HG03571 (cell line): ENCODE data around the gene TERT.

ENCODE experiments used
- ATAC-seq: cut with Tn5 transposase; IDR thresholded peaks from one replicate; pipeline ENCODE4 v1.9.1; 2021; ENCODE audit not compliant: unreplicated experiment

TERT gene

DNA sequence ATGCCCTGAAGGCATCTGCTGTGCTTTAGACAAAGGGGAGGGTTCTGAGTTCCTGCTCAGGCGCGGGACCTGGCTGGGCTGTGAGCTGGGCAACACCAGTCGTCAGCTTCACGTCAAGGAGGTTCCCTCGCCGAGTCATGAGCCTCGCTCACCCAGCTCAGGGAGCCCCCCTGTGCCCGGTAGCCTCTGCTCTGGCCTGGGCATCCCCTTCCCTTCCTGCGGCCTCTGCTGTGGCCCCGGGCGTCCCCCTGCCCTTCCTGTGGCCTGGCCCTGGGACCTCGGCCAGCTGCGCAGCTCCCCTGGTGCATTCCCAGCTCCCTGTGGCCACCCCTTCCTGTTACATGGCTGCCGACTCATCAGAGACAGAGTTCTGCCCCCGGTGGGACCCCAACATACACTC is 29.8 kb downstream of the TERT start:
- ATAC-seq = no peak

DNA sequence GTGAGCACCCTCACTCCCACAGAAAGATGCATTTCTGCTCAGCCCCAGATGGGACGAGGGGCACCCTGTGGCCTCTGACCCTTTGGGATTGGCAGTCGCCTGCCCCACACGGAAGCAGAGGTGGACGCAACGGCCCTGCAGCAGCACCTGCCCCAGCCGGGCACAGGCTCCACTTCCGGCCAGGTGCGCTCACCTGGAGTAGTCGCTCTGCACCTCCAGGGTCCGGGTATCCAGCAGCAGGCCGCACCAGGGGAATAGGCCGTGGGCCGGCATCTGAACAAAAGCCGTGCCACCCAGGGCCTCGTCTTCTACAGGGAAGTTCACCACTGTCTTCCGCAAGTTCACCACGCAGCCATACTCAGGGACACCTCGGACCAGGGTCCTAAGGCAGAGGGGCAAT is 30.7 kb downstream of the TERT start:
- ATAC-seq = no peak

DNA sequence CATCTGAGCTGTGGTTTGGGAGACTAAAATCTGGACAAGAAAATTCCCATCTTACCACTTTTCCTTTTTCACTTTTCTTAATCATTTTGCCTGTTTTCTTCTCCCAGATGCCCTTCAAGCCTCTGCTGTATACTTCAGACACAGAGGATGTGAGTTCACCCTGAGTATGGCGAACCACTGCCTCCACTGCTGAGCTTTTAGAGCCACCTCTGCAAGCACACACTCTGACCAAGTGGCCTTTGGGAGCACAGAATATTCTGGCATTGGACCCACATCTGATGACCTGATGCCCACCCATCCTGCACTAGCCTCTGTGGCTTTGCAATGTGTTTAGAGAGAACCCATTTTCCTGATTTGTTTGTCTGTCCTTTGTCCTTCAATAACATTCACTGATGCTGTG is 32.5 kb downstream of the TERT start:
- no peak for ATAC-seq

DNA sequence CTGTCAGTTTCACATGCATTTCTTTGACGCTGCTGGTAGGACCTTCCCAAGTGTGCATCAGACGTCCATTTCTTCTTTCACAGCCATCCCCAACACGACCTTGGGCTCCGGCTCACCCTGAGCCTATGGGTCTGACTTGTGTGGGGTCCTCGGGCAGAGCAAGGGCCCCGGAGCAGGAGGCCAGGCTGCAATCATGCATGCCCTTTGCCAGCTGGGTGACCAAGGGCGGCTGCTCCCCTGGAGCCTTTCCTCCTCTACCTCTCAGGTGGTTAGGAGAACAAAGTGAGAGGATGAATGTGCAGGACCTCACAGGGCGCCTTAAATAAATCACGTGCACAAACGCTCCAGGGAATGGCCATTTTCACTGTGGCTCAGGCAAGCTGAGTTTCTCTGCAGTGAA is 33.2 kb downstream of the TERT start:
- no peak for ATAC-seq

DNA sequence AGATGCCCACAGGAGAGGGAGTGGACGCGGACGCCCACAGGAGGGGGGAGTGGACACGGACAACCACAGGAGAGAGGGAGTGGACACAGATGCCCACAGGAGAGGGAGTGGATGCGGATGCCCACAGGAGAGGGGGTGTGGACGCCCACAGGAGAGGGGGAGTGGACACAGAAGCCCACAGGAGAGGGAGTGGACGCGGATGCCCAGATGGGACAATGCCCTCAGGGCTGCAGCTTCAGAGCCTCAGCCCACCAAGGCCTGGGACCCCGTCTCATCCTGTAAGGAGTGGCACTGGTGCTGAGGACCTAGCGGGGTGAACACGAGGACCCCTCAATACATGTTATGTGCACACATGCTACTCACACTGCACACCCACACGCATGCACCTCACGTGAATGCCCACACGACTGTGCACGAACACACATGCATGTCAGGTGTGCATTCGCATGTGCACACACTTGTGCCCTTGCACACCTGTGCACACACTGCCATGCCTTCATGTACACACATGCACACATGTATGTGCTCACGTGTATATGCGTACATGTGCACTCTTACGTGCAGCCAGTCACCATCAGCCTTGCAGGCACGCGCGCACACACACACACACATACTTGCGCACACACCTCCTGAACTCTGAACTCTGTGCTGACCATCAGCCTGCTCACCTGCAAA is 34.9 kb downstream of the TERT start:
- no peak for ATAC-seq

DNA sequence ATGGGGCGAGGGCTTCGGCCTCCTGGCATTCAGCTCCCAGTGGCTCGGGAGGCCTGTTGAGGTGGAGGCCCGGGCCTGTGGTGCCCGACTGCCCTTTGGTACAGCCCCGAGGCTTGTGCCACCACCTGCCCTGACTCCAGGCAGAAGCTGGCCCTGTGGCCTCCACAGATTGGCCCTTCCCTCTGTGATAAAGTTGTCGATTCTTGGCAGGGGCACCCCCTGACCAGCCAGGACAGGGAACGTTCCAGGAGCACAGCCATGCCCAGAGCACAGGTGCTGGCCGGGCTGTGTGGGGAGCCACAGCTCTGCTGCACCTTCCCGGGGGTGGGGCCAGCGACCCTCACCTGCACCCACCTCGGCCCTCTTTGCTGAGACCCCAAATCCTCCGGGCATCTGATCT is 37.0 kb downstream of the TERT start:
- no peak for ATAC-seq

DNA sequence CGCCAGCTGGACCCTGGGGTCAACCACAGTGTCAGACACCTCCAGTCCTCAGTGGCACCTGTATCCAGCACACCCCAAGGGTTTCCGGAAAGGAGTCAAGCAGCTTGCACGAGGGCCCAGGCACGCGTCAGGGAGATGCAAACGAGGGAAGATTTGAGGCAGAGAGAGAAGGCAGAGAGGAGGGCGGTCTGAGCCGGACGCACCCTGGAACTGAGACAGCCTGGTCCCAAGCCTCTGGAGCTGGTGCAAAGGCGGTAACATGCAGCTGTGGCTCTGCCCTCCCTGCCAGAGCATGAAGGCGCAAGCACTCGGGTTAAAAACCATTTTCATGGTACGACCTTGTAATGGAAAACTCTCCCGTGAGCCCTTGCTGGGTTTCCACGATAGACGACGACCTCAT is 37.5 kb downstream of the TERT start:
- ATAC-seq = no peak

DNA sequence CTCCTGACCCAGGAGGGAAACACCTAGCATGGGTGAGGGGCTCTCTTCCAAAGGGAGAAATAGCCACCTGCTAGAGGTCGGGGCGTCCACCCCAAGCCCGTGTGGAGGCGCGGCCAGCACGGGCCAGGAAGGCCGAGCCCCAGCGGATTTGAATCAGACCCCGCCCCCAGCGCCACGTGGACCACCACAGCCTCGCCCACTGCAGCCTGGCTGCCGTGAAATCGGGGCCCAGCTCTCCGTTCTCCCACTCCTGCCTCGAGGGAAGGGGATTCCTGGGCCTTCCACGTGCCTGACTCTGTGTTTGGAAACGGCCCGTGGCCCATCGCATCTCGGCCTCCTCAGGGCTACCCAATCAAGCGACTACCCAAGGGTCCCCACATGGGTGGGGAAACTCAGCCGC is 38.1 kb downstream of the TERT start:
- no peak for ATAC-seq

DNA sequence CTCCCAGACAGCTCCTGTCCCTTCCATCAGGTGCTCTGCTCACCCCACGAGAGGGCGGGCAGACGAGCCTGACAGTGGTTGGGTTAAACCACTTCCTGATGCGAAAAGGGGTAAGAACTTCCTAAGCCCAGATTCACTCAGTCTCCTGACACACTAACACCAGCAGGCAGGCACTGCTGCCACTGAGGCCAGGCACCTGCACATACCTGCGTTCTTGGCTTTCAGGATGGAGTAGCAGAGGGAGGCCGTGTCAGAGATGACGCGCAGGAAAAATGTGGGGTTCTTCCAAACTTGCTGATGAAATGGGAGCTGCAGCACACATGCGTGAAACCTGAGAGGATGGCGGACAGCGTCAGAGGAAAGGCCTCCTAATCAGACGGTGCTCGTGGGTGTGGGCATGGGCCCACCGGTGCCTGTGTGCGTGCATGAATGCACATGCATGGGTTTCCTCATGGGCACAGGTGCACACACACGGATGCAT is 39.7 kb downstream of the TERT start:
- no peak for ATAC-seq

DNA sequence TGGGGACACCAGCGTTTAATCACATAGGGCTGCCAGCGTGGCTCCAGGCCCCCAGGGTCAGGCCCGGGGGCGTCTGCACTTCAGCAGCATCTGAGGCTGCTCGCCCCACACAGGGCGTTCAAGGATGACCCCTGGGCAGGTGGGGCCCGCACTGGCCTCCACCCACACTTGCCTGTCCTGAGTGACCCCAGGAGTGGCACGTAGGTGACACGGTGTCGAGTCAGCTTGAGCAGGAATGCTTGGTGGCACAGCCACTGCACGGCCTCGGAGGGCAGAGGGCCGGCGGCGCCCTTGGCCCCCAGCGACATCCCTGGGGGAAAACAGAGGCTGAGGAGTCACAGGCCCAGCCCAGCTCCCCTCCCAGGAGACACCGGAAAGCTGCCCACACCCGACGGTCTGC is 40.7 kb downstream of the TERT start:
- ATAC-seq = no peak

DNA sequence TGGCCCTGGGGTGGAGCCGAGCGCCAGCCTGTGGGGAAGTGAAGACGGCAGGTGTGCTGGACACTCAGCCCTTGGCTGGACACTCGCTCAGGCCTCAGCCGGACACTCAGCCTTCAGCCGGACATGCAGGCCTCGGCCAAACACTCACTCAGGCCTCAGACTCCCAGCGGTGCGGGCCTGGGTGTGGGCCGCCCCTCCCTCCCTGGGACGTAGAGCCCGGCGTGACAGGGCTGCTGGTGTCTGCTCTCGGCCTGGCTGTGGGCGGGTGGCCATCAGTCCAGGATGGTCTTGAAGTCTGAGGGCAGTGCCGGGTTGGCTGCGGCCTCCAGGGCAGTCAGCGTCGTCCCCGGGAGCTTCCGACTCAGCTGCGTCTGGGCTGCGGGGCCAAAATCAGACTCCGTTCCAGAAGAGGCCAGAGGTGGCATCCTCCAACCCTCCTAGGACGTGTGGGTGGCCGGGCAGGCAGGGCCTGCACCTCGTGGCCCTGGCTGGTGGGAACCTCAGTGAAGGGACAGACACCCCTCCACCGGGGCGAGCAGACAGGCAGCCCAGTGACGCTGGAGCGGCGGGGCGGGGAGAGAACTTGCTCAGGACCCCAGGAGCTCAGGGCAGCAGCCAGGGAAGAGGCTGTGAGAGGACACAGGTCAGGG is 41.3 kb downstream of the TERT start:
- no peak for ATAC-seq

DNA sequence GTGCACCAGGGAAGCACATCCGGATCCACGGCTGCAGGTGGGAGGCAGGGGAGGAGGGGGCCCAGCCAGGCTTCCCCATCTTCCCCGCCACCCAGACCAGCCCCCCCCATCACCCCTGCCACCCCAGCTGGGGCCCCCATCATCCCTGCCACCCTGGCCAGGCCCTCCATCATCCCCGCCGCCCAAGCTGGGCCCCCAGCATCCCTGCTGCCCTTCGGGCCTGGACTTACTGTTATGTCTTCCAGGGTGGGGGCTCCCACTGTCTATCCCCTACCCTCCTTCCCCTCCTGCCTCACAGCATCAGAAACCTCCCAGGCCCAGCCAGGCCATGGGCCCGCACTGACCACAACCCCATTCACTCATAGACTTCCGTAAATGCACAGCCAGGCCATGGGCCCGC is 42.2 kb downstream of the TERT start:
- no peak for ATAC-seq

DNA sequence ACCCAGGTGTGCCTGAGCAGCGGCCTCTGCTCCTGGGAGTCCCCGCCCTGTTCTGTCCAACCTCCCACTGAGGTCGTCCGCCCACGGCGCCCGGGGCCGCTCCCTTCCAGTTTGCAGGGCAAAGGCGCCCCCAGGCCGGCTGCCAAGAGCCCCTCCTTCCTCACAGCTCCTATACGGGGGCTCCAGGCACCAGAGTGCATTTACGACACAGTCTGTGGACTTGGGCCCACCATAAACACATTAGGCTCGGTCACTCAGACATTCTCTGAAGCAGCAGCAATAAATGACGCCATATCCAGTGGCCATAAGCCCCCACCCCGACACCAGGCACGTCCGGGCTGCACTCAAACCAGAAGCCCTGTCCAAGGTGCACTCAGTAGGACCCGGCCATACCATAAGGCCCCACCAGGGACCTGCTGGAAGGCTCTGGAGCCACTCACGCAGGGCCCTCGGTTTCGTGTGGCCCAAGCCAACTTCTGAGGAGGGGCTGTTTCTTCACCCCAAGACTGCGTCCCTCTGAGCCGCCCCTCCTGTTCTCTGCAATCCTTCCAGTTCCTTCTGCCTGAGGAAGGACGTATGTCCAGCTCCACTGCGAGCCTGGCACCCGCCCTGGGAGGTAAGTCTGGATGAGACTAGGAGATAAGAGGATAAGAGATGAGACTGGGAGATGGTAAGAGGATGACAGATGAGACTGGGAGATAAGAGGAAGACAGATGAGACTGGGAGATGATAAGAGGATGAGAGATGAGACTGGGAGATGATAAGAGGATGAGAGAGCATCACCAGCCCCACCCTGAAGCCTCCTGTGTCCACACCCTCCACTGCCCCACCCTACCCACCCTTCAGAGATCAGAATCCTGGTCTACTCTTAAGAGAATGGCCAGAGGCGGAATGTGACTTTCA is 42.9 kb downstream of the TERT start:
- ATAC-seq = no peak

DNA sequence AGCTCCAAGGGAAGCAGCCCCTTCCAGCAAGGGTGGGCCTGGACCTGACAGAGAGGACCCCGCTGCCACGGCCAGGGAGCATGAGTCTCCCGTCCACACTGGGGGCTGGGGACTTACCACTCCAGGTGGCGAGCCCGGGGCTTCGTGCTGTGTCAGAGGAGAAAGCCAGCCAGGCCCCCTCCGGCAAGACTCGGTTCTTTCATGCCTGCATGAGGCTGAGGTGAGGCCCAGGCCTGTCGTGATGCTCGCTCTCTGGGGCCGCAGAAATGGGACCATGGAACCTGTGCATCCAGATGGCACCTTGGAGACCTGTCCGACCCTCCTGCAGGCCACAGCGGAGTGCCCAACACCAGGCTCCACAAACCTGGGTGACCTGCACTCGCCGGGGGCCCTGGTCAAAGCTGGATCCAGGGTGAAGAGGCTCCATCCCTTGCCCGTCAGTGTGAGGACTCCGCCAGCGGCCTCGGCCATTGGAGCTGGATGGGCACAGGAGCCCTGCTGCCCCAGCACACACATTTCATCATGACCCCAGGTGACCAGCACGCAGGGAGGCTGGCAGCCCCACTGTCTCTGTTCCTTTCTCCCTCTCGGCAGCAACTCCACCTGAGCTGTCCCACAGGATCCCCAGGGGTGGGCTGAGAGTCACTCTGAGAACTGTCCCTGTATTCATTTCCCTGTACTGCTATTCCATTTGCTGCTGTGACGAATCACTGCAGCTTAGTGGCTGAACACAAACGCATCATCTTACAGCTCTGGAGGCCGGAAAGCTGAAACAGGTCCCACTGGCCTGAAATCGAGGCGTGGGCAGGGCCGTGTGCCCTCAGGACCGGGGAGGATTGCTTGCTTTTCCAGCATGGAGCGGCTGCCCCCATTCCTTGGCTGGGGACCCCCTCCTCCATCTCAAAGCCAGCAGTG is 45.2 kb downstream of the TERT start:
- no peak for ATAC-seq

DNA sequence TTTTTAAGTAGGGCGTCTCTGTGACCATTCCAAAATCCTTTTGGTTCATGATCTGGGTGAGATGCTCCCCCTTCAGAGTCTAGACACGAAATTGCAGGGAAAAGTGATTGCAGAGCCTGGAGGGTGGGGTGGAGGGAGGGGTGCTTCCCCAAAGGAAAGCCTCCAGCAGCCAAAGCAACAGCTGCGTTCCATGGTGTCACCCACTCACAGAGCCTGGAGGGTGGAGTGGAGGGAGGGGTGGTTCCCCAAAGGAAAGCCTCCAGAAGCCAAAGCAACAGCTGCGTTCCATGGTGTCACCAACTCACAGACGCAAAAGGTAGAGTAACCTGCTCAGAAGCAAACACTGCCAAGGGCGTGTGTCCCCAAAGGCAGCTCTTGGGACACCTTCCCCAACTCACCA is 47.1 kb downstream of the TERT start:
- no peak for ATAC-seq

DNA sequence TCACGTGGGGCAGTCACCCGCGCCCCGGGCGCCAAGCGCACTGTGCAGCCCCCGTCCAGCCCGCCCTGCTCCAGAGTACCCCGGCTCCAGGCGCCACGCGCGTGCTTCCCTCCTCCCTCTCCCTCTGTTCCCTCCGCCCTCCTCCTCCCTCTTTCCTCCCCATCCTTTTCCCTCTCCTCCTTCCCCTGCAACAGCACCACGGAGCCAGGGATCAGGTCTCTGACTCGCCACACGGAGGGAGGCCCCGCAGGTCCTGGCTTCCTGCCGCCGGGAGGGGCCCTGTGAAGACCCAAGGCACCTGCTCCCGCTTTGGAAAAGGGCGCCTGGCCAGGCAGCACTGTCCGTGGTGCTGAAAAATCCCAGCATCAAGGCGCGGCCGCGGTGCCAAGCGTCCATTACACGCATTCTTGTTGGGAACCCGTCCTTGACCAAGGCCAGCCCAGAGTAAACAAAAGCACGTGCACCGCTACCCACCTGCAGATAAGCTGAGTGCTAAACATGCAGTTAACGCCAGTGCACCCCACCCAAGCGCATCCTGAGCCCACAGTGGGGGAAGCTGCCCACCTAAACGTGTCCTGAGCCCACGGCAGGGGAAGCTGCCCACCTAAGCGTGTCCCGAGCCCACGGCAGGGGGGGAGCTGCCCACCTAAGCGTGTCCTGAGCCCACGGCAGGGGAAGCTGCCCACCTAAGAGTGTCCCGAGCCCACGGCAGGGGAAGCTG is 48.0 kb downstream of the TERT start:
- ATAC-seq = no peak

DNA sequence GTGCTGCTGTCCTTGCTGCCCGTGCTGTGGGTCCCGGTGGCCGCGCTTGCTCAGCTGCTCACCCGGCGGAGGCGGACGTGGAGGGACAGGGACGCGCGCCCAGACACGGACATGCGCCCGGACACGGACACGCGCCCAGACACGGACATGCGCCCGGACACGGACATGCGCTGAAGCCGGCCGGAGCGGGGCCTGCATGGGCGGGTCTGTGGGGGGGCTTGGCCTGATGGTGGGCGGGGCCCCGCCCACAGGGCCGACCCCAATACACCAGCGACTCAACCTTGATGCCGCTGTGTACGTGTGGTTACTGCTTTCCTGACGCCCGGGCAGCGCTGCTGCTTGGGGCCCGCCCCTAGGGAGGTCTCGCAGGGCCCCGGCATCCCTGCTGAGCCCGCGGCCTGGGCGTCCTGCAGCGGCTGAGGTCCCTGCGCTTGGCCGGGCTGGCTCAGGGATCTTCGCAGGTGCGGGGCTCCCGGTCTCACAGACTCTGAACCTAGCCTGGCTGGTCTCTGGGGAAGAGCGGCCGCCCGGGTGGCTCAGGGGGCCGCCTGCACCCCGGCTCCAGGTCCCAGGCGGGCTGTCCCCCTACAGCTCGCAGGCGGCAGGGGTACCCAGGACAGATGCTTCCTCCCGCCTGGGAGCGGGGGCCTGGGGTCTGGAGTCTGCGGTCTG is 48.8 kb downstream of the TERT start:
- no peak for ATAC-seq

DNA sequence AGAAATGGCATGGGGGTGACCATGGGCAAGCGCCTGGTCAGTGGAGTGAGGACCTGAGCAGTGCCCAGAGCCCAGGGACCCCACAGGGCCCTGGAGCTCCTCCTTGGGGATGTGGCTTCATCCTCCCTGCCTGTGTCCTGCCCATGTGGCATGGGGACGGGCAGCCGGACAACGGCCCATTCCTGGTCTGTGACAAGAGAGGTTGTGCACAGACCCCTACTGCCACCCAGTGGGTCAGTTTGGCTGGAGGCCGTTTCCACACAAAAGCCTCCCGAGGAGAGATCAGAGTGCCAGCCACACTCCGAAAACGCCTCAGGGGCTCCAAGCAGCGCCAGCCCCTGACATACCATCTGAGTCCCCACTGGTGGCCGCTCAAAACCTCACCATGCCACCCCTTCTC is 49.9 kb downstream of the TERT start:
- ATAC-seq = no peak

DNA sequence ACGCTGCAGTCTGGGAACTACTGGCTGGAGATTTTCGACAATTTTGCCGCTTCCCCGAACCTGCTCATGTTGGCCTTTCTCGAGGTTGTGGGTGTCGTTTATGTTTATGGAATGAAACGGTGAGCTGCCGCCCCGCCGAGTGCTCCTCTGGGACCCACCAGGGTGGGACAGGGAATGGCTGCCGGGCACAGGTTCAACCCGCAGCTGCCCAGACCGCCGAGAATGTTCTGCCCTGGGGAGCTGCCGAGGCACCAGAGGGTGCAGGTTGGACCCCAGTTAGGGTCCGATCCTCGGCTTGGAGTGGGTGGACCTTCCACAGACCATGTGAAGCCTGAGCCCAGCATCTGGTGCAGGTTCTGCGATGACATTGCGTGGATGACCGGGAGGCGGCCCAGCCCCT is 50.6 kb downstream of the TERT start:
- no peak for ATAC-seq
